H1 (cell line): ENCODE results near the gene FAM53C. TPM values are rescaled to one million over a fixed set of nuclear protein-coding genes. Genes with fewer than 3 reads are reported as not detected.

ENCODE experiments used
- ATF3 ChIP-seq: IDR thresholded peaks from 2 replicates; pipeline ENCODE4 v1.6.1; 2011; ENCODE audit warnings: low read depth, mild to moderate bottlenecking, low read length; ENCODE audit not compliant: insufficient read depth
- CHD7 ChIP-seq: fragments of 300-600 bp; sonication (generic); IDR thresholded peaks from 2 replicates; pipeline ENCODE4 v1.7.1; 2012; ENCODE audit warnings: low read length, moderate library complexity, mild to moderate bottlenecking, inconsistent platforms; ENCODE audit not compliant: insufficient replicate concordance
- GTF2F1 ChIP-seq: IDR thresholded peaks from 2 replicates; pipeline ENCODE4 v1.6.1; 2012; ENCODE audit warnings: low read depth, low read length, improper control_type of control experiment, borderline replicate concordance
- JUND ChIP-seq: IDR thresholded peaks from 2 replicates; pipeline ENCODE4 v1.6.1; 2011; ENCODE audit warnings: mild to moderate bottlenecking, improper control_type of control experiment, low read length
- KDM1A ChIP-seq: fragments of 200-600, 300-600 bp; sonication (generic); IDR thresholded peaks from 2 replicates; pipeline ENCODE4 v1.7.1; 2016; ENCODE audit warnings: mild to moderate bottlenecking, low read length, borderline replicate concordance
- RBBP5 ChIP-seq: IDR thresholded peaks from 2 replicates; pipeline ENCODE4 v1.7.1; 2012; ENCODE audit warnings: low read depth, mild to moderate bottlenecking, inconsistent platforms, low read length, moderate library complexity, borderline replicate concordance
- SAP30 ChIP-seq: fragments of 300-600 bp; sonication (generic); IDR thresholded peaks from 2 replicates; pipeline ENCODE4 v1.7.1; 2012; ENCODE audit warnings: low read length, moderate library complexity, mild to moderate bottlenecking, inconsistent platforms; ENCODE audit not compliant: insufficient read depth, insufficient replicate concordance
- SIRT6 ChIP-seq: IDR thresholded peaks from one replicate; pipeline ENCODE4 v1.7.1; 2012; ENCODE audit warnings: low read length, inconsistent platforms
- SP1 ChIP-seq: IDR thresholded peaks from 2 replicates; pipeline ENCODE4 v1.6.1; 2011; ENCODE audit warnings: low read depth, low read length
- SP2 ChIP-seq: IDR thresholded peaks from 2 replicates; pipeline ENCODE4 v1.6.1; 2012; ENCODE audit warnings: mild to moderate bottlenecking, low read length, inconsistent platforms
- polyA plus RNA-seq, 7 experiments: library from polyadenylated mRNA; depleted of rRNA in 3 of 7; stranded (reverse) in 5 of 7; unstranded in 2 of 7; fragments of >200 nt in 5 of 7; fragments of 200-250 nt in 2 of 7; gene quantifications; 1 replicate in 5 of 7; 2 replicates in 1 of 7; 4 replicates in 1 of 7; pipeline versions ENCODE4 v1.2.1 to v1.2.3, GENCODE V29; 2011 to 2013; ENCODE audit warnings: missing spikeins in 2 of 7, mixed read lengths in 2 of 7
- total RNA-seq: library from RNA; stranded (reverse); fragmentation: NEBNext Ultra II Directional; extraction: Animal tissue kit (Norgen Biotek cat#: 25700); gene quantifications from 2 replicates; pipeline ENCODE4 v1.2.1, GENCODE V29; 2021

The FAM53C gene
- total and polyA plus RNA-seq, 2 of the 8 experiments (the other 6 are each of a cell fraction or from before 2014, with no cell fraction given) = 57.6 to 75.3 TPM

GRCh38 chr5:138354926-138355378, 16.9 kb downstream of the FAM53C start (continued):
- TF ChIP-seq CHD7 (no peak), SP2 (peak; percentile 14; the same call in 1 of the 2 replicates), JUND (no peak), RBBP5 (no peak), GTF2F1 (no peak), KDM1A (no peak), ATF3 (no peak), SIRT6 (no peak), SAP30 (no peak), SP1 (peak; percentile 84)
